WERI-Rb-1 (cell line): Measurements from ENCODE around the gene PSMB9.

Experiments
- DNase-seq: peaks from one replicate; pipeline ENCODE4 v3.0.0-alpha.2; 2020
- H3K27ac ChIP-seq: fragments of 250-450 bp; sonication (Bioruptor Pico); 2 replicates; pipeline ENCODE4 v1.5.1; 2020; ENCODE audit warnings: mild to moderate bottlenecking, moderate library complexity
- H3K27me3 ChIP-seq: fragments of 250-450 bp; sonication (Bioruptor Pico); 2 replicates; pipeline ENCODE4 v1.5.1; 2021; ENCODE audit warnings: mild to moderate bottlenecking, low read depth, moderate library complexity; ENCODE audit not compliant: insufficient read depth, severe bottlenecking
- H3K36me3 ChIP-seq: fragments of 250-450 bp; sonication (Bioruptor Pico); 2 replicates; pipeline ENCODE4 v1.5.1; 2020; ENCODE audit warnings: mild to moderate bottlenecking, moderate library complexity
- H3K4me3 ChIP-seq: 2 replicates; pipeline ENCODE4 v1.5.1; 2011; ENCODE audit warnings: low read depth, mild to moderate bottlenecking, control low read depth, low read length
- H3K9me3 ChIP-seq: fragments of 250-450 bp; sonication (Bioruptor Pico); 2 replicates; pipeline ENCODE4 v1.5.1; 2021; ENCODE audit warnings: mild to moderate bottlenecking, moderate library complexity; ENCODE audit not compliant: severe bottlenecking
- CTCF ChIP-seq: IDR thresholded peaks from 2 replicates; pipeline ENCODE4 v1.5.1; 2011; ENCODE audit warnings: low read depth, mild to moderate bottlenecking, control low read depth, inconsistent platforms, low read length

PSMB9 gene

GRCh38 chr6:32905078-32905477 is 51.1 kb downstream of the PSMB9 start:
- Histone ChIP-seq H3K4me3 (no peak overlapping the region), H3K27me3 (no peaks in the 10 kb centered on the region)
- no peak for DNase-seq

GRCh38 chr6:32906539-32906938 is 52.5 kb downstream of the PSMB9 start:
- Histone ChIP-seq H3K9me3 (no peaks in the 10 kb centered on the region), H3K4me3 (no peak overlapping the region), H3K36me3 (peaks cover 3% of the 10 kb centered on the region), H3K27me3 (no peaks in the 10 kb centered on the region), H3K27ac (no peak overlapping the region)
- DNase-seq = no peak
- no peak for TF ChIP-seq CTCF

More at GRCh38 chr6:32905078-32905477, 51.1 kb downstream of the PSMB9 start:
- TF ChIP-seq CTCF = no peak
- Histone ChIP-seq H3K9me3 (no peaks in the 10 kb centered on the region), H3K36me3 (peaks cover 16% of the 10 kb centered on the region), H3K27ac (no peak overlapping the region)

- no peaks in the 10 kb centered on the region for H3K27me3 ChIP-seq
- TF ChIP-seq CTCF = no peak
- H3K9me3 ChIP-seq = no peaks in the 10 kb centered on the region
- H3K4me3 ChIP-seq = no peak overlapping the region
- H3K36me3 ChIP-seq = no peaks in the 10 kb centered on the region
- H3K27ac ChIP-seq = no peak overlapping the region
- no peak for DNase-seq
Observed at GRCh38 chr6:32908897-32909296, 54.9 kb downstream of the PSMB9 start.
